ENCODE measurements around the gene MAPK8IP1. TPM values are rescaled to one million over a fixed set of nuclear protein-coding genes. Genes with fewer than 3 reads are reported as not detected.
A peak's percentile ranks its signal among the peaks of the same experiment; 100 is the strongest.

The MAPK8IP1 gene
- total RNA-seq, 1 donor from 2014 or later = 3.7 TPM

GRCh38 chr11:45929486-45930030 lies 44.1 kb downstream of the MAPK8IP1 start:
- Mint-ChIP-seq H3K9me3 (no peaks in the 10 kb centered on the region), H3K36me3 (peaks cover 5% of the 10 kb centered on the region), H3K4me1 (no peaks in the 10 kb centered on the region), H3K27me3 (ENCODE audit: insufficient read depth, low read depth) (peaks cover 16% of the 10 kb centered on the region), H3K4me3 (no peak overlapping the region), H3K27ac (no peak overlapping the region)
- Histone ChIP-seq H3K4me2 (no peak overlapping the region), H3F3A (ENCODE audit: low read depth) (peaks cover 10% of the 10 kb centered on the region), H3K9me3 (ENCODE audit: low read depth) (no peaks in the 10 kb centered on the region), H3K79me2 (ENCODE audit: low read depth) (no peaks in the 10 kb centered on the region), H3K36me3 (no peaks in the 10 kb centered on the region), H3K4me1 (no peaks in the 10 kb centered on the region), H3K4me3 (no peak overlapping the region), H4K20me1 (ENCODE audit: low read depth) (peaks cover 10% of the 10 kb centered on the region), H3K9ac (no peak overlapping the region), H2AFZ (replicated peaks) (no peak overlapping the region), H3K27ac (no peak overlapping the region), H3K27me3 (no peaks in the 10 kb centered on the region)
- TF ChIP-seq CTCF (IDR thresholded peaks at IDR 0.05) = no peak
- TF ChIP-seq EZH2 (IDR thresholded peaks at IDR 0.05) = no peak
- no peak for TF ChIP-seq EZH2phosphoT487 (IDR thresholded peaks at IDR 0.05)
- no peak for DNase-seq (ENCODE audit: low spot score)

- H3K36me3 Mint-ChIP-seq = peaks cover 5% of the 10 kb centered on the region
- no peaks in the 10 kb centered on the region for H3K27me3 ChIP-seq
These were observed 44.8 kb downstream of the MAPK8IP1 start for GRCh38 chr11:45930031-45930794.

GRCh38 chr11:45930951-45931570 lies 45.6 kb downstream of the MAPK8IP1 start:
- H3K27ac ChIP-seq = peak overlapping the region; percentile 63
- H3K4me1 Mint-ChIP-seq = no peaks in the 10 kb centered on the region

More at GRCh38 chr11:45930031-45930794, 44.8 kb downstream of the MAPK8IP1 start:
- Histone ChIP-seq H3K9ac (no peak overlapping the region), H3K36me3 (no peaks in the 10 kb centered on the region), H3F3A (ENCODE audit: low read depth) (peaks cover 10% of the 10 kb centered on the region), H3K4me3 (no peak overlapping the region), H2AFZ (replicated peaks) (no peak overlapping the region), H3K4me2 (no peak overlapping the region), H4K20me1 (ENCODE audit: low read depth) (peaks cover 8% of the 10 kb centered on the region), H3K79me2 (ENCODE audit: low read depth) (no peaks in the 10 kb centered on the region), H3K9me3 (ENCODE audit: low read depth) (no peaks in the 10 kb centered on the region), H3K4me1 (no peaks in the 10 kb centered on the region), H3K27ac (no peak overlapping the region)
- no peak overlapping the region for H3K4me3 Mint-ChIP-seq
- H3K9me3 Mint-ChIP-seq = no peaks in the 10 kb centered on the region
- no peak for TF ChIP-seq EZH2phosphoT487 (IDR thresholded peaks at IDR 0.05)
- no peak for TF ChIP-seq EZH2 (IDR thresholded peaks at IDR 0.05)
- TF ChIP-seq CTCF (IDR thresholded peaks at IDR 0.05) = no peak
- peaks cover 11% of the 10 kb centered on the region for H3K27me3 Mint-ChIP-seq (ENCODE audit: insufficient read depth, low read depth)
- no peaks in the 10 kb centered on the region for H3K4me1 Mint-ChIP-seq
- DNase-seq (ENCODE audit: low spot score) = no peak
- H3K27ac Mint-ChIP-seq = no peak overlapping the region

More at GRCh38 chr11:45930951-45931570, 45.6 kb downstream of the MAPK8IP1 start:
- H3K4me1 ChIP-seq = no peaks in the 10 kb centered on the region
- H3K27me3 Mint-ChIP-seq (ENCODE audit: insufficient read depth, low read depth) = peaks cover 9% of the 10 kb centered on the region
- H3F3A ChIP-seq (ENCODE audit: low read depth) = peaks cover 10% of the 10 kb centered on the region
- no peak overlapping the region for H3K4me2 ChIP-seq
- no peak overlapping the region for H2AFZ ChIP-seq (replicated peaks)
- no peaks in the 10 kb centered on the region for H3K9me3 Mint-ChIP-seq
- peaks cover 6% of the 10 kb centered on the region for H4K20me1 ChIP-seq (ENCODE audit: low read depth)
- no peaks in the 10 kb centered on the region for H3K9me3 ChIP-seq (ENCODE audit: low read depth)
- H3K4me3 Mint-ChIP-seq = no peak overlapping the region
- peaks cover 5% of the 10 kb centered on the region for H3K36me3 Mint-ChIP-seq
- H3K27me3 ChIP-seq = no peaks in the 10 kb centered on the region
- TF ChIP-seq EZH2 (IDR thresholded peaks at IDR 0.05) (no peak), CTCF (IDR thresholded peaks at IDR 0.05) (no peak), EZH2phosphoT487 (IDR thresholded peaks at IDR 0.05) (no peak)
- no peak overlapping the region for H3K4me3 ChIP-seq
- peak overlapping the region; percentile 20 for H3K9ac ChIP-seq
- H3K36me3 ChIP-seq = no peaks in the 10 kb centered on the region
- H3K79me2 ChIP-seq (ENCODE audit: low read depth) = no peaks in the 10 kb centered on the region
- no peak overlapping the region for H3K27ac Mint-ChIP-seq
- no peak for DNase-seq (ENCODE audit: low spot score)

All from neural progenitor cell (in vitro differentiated cells).